SIG-M5 treated with dmso at 0.1 percent for 504 hours (cell line): Measurements from ENCODE around the gene MYCL.
A peak's percentile ranks its signal among the peaks of the same experiment; 100 is the strongest.

Source experiments
- DNase-seq: peaks from one replicate; lab custom pipeline; 2025; ENCODE audit not compliant: unreplicated experiment; lab: John Stamatoyannopoulos, UW

The MYCL gene, protein sequence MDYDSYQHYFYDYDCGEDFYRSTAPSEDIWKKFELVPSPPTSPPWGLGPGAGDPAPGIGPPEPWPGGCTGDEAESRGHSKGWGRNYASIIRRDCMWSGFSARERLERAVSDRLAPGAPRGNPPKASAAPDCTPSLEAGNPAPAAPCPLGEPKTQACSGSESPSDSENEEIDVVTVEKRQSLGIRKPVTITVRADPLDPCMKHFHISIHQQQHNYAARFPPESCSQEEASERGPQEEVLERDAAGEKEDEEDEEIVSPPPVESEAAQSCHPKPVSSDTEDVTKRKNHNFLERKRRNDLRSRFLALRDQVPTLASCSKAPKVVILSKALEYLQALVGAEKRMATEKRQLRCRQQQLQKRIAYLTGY

GRCh38 chr1:39901714-39902459 lies at the start of gene MYCL:
Gene MYCL, minus strand, starts transcription at chr1:39901917. Its CDS starts 483 bp downstream, at chr1:39901434.
- DNase-seq, result peak; percentile 48

- no peak for DNase-seq
Measured at GRCh38 chr1:39949891-39950290, 48.2 kb upstream of the MYCL start.

GRCh38 chr1:39947260-39947659 lies 45.5 kb upstream of the MYCL start:
- DNase-seq, result no peak

DNA sequence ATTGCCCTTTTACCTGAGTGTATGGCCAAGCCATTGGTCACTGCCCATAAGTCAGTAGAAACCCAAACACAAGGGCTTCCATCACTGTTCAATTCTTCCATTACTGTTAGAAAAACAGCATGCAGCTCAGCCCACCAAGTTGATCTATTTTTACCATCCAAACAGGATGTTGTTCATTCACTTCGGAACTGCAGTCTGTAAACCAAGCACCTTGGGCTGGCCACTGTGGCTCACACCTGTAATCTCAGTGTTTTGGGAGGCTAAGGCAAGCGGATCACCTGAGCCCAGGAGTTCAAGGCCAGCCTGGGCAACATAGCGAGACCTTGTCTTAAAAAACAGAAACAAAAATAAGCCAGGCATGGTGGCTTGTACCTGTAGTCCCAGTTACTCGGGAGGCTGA lies 44.5 kb upstream of the MYCL start:
- no peak for DNase-seq

DNA sequence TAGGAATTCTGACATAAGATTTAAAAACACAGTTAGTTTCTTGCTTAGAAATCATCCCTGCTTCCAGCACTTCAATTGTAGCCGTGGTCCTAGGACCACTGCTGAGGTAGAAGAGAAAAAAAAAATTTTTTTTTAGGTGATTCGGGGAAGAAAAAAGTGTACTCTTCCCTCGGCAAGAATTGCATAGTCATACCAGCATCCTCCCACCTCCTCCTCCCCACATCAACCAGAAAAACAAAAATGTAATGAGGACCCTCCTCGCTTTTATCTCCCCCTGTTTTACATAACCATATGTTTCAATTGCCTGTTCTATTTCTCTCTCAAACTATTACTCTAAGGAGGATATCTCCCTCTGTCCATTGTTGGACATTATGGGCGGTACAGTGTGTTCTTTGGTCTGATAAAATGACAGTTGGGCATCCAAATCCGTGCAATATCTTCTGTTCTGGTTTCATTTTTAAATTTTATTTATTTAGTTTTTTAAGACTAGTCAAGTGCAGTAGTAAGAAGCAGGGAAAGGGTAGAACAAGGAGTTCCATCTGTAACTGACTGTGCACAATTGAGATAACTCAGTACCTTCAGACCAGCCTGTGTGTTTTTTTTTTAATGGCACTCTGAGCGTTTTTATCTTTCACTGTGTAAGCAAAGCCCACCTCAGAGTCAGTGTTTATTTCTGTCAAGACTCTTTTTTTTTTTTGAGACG lies 42.8 kb upstream of the MYCL start:
- no peak for DNase-seq

DNA sequence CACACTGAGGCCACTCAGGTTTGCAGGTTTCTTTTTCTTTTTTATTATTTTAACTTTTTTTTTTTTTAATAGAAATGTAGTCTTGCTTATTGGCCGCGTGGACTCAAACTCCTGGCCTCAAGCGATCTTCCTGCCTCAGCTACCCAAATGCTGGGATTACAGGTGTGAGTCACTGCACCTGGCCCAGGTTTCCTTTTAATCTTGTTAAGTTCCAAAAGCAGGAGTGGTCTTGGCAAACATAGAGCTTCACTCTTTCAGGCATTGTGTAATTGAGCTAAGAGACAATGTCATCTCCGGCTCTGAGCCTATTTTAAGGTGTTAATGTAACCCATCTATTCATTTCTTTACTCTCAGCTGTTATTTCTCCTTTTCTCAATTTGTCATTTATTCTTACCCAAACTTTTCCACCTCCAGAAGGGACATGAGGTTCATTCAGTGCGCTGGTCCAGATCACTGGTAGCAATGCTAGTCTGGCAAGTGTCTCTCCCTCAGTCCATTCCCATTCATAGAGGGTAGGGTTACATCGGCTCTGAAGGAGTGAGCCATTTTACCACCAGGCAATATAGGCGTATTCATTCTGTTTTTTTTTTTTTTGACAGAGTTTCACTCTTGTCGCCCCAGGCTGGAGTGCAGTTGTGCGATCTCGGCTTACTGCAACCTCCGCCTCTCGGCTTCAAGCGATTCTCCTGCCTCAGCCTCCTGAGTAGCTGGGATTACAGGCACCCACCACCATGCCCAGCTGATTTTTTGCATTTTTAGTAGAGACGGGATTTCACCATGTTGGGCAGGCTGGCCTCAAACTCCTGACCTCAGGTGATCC lies 42.0 kb upstream of the MYCL start:
- DNase-seq, result peak; percentile 47

- no peak for DNase-seq
Measured at GRCh38 chr1:39940980-39941871, 39.5 kb upstream of the MYCL start.

DNA sequence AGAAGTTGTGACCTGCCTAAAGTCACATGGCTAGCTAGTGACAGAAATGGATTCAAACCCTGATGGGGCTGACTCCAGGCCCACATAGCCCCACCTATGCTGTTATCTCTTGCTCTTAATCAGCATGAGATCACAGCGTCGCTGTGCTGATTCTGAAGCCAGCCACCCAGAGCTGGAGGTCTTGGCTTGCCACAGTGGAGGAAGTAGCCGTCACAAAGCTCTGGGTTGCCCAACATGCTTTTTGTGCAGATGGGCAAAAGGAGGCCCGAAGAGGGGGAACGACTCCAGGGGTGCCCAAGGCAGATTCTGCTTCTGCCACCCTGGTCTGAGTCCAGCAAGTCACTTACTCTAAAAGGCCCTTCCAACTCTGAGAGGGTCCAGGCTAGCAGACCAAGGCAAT lies 38.5 kb upstream of the MYCL start:
- peak; percentile 84 for DNase-seq

- no peak for DNase-seq
Measured at GRCh38 chr1:39938856-39939255, 37.1 kb upstream of the MYCL start.

DNA sequence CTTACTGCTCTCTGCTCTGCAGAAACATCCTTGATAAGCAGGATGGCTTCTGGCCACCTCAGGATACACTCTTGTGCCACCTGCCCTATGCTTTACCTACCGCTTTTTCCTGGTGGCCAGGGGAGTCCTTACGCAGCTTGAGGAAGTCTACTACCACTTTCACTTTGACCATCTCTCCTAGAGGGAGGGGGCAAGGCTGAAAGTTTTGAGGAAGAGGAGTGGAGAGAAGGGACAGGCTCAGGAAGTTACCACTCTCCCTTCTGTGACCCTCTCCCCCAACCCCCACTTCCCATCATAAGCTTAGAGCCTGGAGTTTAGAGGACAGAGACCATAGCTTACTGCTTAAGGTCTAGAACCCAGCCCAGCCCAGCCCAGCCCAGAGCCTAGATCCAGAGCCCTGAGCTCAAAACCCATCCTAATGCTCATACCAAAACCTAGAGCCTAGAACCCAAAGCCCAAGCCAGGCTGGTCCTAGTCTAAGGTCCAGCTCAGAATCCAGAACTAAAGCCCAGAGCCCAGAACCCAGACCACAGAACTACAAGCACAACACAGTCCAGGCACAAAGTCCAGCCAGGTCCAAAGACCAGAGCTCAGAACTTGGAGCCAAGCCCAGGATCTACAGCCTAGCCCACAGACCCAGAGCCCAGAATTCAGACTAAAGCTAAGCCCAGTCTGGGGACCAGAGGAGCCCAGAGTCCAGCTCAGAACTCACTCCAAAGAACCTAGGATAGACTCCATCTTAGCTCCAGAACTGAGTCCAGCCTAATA lies 35.2 kb upstream of the MYCL start:
- peak; percentile 77 for DNase-seq

GRCh38 chr1:39933956-39934941 lies 32.5 kb upstream of the MYCL start:
- DNase-seq, result peak; percentile 96

DNA sequence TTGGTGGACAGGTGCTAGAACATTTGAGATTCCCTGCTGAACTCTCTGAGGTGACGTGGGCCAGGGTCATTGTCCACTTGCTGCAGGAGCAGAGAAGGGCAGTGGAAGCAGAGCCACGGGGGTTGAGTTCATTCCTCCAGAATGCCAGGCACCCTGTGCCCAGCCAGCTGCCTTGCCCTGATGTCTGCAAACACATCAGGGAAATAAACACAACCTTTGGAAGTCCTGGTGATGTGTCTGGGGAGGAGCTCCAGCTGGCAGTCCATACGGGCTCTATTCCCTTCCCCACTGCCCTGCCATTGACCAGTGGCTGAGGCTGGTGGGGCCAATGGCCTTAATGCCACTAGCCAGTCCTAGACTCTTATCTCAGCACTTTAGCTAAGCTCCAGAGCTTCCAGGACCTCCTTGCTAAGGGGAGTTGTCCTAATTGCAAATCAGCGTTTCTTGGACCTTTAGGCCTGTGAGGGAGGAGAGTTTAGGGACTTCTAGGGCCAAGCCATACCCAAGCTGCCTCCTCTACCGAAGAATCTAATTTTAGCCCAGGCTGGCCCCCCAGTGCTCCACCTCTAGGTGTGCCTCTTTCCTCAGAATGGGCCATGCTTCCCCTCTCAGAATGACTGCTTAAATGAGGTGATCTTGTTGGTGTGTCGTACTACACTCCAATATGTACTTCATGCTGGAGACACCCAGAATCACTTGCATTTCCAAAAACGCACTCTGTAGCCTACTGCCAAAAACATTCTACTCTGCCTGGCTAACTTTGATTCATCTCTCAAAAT lies 27.3 kb upstream of the MYCL start:
- DNase-seq, result no peak

- no peak for DNase-seq
Measured at GRCh38 chr1:39927538-39927937, 25.8 kb upstream of the MYCL start.

- DNase-seq, result no peak
Measured at GRCh38 chr1:39926820-39927219, 25.1 kb upstream of the MYCL start.

DNA sequence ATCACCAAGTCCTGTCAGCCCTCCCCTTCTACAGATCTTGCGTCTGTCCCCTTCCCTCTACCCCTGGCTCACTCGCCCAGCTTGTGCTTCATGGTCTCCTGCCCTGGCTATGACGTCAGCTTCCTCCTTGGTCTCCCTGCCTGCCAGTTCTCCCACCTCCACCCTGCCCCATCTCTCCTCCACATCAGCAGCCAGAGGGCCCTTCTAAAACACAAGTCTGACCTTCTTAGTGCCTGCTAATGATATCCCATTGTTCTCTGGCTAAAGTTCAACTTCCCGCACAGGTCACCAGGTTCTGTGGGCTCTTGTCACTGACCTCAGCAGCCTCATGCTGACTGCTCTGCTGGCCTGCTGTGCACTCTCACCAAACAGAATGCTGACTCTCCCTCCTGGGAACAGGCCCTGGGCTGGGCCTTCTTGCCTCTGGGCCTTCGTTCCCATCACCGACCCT lies 24.7 kb upstream of the MYCL start:
- no peak for DNase-seq

- DNase-seq, result no peak
Measured at GRCh38 chr1:39925721-39926342, 24.1 kb upstream of the MYCL start.

DNA sequence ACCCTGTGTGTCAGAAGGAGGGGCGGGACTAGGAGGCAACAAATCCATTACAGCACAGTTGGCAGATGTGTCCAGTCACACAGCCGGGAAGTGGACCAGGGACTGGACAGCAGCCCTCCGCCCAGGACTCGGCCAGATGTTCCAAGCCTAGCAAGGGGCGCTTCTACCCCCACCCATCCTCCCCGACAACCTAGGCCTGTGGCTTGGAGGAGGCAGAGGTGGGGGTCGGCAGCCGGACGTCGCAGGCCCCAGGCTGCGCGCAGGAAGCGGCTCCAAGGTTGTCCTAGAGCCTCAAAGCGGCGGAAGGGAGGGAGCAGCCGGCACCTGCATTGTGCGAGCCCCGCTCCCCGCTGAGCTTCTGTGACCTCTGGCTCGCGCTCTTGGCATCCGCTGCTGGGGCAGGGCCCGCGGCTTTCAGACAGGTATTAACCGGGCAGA lies 20.6 kb upstream of the MYCL start:
- no peak for DNase-seq
